Lower leg skin (tissue), 4 donors: ENCODE measurements around the gene FAM171A2. TPM values are rescaled to one million over a fixed set of nuclear protein-coding genes. Genes with fewer than 3 reads are reported as not detected.

ENCODE experiments used
- DNase-seq, 2 donors: peaks; one replicate each; pipeline ENCODE4 v3.0.0-alpha.2; 2019; ENCODE audit warnings: low spot score in 2 of 2
- H3K4me3 ChIP-seq: fragments of 200-600 bp; sonication (generic); 2 replicates; pipeline ENCODE4 v1.5.1; 2017; ENCODE audit warnings: mild to moderate bottlenecking, low read depth; ENCODE audit not compliant: poor library complexity, severe bottlenecking
- CTCF ChIP-seq, 3 donors: fragments of 450-650 bp; IDR thresholded peaks; one replicate each; pipeline ENCODE4 v1.5.1; 2016; ENCODE audit warnings: antibody characterized with exemption in 3 of 3, mild to moderate bottlenecking in 3 of 3, moderate library complexity in 2 of 3
- POLR2A ChIP-seq, 2 donors: fragments of 450-650 bp; IDR thresholded peaks; one replicate each; pipeline ENCODE4 v1.6.1; 2016 to 2017; ENCODE audit warnings: antibody characterized with exemption in 2 of 2, mild to moderate bottlenecking in 1 of 2, moderate library complexity in 1 of 2
- WGBS, 2 donors: methylation state at CpG; one replicate each; pipeline ENCODE4 v1.1.5; 2018; 5-methylcytosine and 5-hydroxymethylcytosine counted together
- intact Hi-C: fragments of 100-400 bp; cut with DNase I; formaldehyde crosslinking; loops from one replicate; pipeline ENCODE4 v1.15.0; 2023; ENCODE audit warnings: low total_unique reads
- total RNA-seq, 4 donors: library from RNA; depleted of rRNA; stranded (reverse); fragments of >200 nt; gene quantifications; one replicate each; pipeline ENCODE4 v1.1.0, GENCODE V29; 2016

Gene FAM171A2
- total RNA-seq, 4 donors from 2014 or later, result 0.95 to 2.8 (median 2.4) TPM

DNA sequence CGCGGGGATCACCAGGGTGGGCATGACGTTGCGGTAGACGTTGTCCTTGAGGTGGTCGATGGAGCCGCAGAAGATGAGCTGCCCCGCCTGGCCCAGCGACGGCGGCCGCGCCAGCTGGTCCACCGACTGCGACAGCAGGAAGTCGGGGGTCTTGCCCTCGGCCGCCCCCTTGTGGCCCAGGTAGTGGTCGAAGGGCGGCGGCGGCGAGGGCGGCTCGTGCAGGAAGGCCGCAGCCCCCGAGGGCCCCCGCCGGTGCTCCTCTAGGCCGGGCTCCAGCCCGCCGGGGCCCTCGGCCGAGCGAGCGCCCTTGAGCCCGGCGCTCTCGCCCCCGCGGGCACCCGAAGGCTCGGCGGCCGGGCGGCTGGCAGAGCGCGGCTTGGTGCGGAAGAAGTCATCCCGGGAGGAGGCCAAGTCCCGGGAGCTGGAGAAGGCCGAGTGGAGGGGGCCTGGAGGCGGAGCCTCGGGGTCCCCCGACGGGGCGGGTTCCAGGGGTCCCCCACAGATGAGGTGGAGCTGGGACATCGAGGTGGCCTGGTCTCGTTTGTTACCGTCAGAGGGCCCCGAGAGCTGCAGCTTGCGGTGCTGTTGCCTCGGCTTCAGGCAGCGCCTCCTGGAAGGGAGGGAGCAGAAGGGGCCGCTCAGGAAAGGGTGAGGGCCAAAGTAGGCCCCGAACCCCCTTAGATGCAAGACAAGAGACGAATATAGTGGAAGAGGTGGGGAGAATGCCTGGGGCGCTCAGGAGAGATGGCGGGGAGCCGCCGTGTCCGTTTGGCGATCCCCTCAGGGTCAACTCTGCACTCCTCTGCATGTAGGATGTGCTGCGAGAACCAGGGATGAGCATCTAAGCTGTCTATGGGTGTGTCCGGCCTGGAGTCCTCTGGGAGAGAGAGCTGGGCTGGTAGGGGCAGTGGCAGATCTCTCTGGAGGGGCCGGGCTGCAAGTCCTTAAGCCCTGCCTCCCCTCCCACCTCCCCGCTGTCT is 8.8 kb downstream of the FAM171A2 start:
- intact Hi-C loops, result no loop called here
- WGBS, 2 donors, result 64 to 75% methylated on average over 32 to 71 of the region's 77 CpGs

GRCh38 chr17:44353672-44354331 is 9.9 kb downstream of the FAM171A2 start:
- no peak for DNase-seq
- intact Hi-C loops, result no loop called here
- no peak overlapping the region for H3K4me3 ChIP-seq
- TF ChIP-seq CTCF (IDR thresholded peaks at IDR 0.05) (no peak), POLR2A (IDR thresholded peaks at IDR 0.05) (no peak)
- 56% methylated on average over 57 of the region's 98 CpGs; no CpG with 5 or more reads in 1 of the 2 donors for WGBS, 2 donors

More for the DNA sequence above, 8.8 kb downstream of the FAM171A2 start:
- DNase-seq, result no peak
- no peak overlapping the region for H3K4me3 ChIP-seq
- TF ChIP-seq POLR2A (IDR thresholded peaks at IDR 0.05) (no peak), CTCF (IDR thresholded peaks at IDR 0.05) (no peak)

DNA sequence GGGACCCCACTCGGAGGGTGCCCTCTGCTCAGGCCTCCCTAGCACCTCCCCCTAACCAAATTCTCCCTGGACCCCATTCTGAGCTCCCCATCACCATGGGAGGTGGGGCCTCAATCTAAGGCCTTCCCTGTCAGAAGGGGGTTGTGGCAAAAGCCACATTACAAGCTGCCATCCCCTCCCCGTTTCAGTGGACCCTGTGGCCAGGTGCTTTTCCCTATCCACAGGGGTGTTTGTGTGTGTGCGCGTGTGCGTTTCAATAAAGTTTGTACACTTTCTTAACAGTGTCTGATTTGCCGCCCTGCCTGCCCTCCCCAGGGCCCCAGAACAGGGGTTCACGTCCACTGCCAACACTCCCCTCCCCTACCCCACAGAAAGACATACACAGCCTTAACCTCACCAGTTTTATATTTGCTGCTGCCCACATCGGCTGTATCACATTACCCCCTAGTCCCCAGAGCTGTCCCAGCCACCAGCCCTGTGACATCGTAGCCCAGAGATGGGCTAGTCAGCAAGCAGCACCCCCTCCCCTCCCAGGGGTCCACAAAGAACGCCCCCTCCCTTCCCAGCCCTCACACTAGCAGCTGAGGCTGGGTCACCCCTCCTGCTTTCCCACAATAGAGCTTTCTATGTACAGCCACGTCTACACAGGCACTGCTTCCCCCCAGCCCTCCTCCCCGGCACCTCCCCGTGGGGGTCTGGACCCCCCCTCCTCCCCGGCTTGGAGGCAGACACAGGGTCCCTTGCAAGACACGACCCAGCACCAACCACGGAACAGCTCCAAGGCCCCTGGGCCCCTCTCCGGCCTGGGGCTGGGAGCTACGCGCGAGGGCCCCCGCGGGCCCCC is 10.6 kb downstream of the FAM171A2 start:
- no peak for TF ChIP-seq POLR2A (IDR thresholded peaks at IDR 0.05)
- TF ChIP-seq CTCF (IDR thresholded peaks at IDR 0.05), result no peak
- DNase-seq, result no peak
- WGBS, 2 donors, result 62 to 73% methylated on average over 13 to 17 of the region's 22 CpGs
- no peak overlapping the region for H3K4me3 ChIP-seq
- intact Hi-C loops, result no loop called here

- DNase-seq, result no peak
- intact Hi-C loops, result no loop called here
- H3K4me3 ChIP-seq, result no peak overlapping the region
- WGBS, 2 donors, result 81 to 88% methylated on average over 28 to 31 of the region's 36 CpGs
- no peak for TF ChIP-seq CTCF (IDR thresholded peaks at IDR 0.05)
- no peak for TF ChIP-seq POLR2A (IDR thresholded peaks at IDR 0.05)
These were observed 11.5 kb downstream of the FAM171A2 start for GRCh38 chr17:44351961-44352827.

DNA sequence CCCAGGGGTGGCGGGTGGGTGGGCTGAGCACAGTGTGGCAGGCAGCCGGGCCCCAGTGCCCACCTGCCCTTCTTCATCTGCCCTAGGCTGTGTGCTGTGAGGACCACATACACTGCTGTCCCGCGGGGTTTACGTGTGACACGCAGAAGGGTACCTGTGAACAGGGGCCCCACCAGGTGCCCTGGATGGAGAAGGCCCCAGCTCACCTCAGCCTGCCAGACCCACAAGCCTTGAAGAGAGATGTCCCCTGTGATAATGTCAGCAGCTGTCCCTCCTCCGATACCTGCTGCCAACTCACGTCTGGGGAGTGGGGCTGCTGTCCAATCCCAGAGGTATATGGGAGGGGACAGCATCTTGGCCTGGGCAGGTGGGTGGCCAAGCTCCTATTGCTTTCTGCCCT is 12.2 kb downstream of the FAM171A2 start:
- H3K4me3 ChIP-seq, result no peak overlapping the region
- WGBS, 2 donors, result 88 to 92% methylated on average over 6 to 7 of the region's 8 CpGs
- DNase-seq, result no peak
- intact Hi-C loops, result no loop called here
- no peak for TF ChIP-seq CTCF (IDR thresholded peaks at IDR 0.05)
- no peak for TF ChIP-seq POLR2A (IDR thresholded peaks at IDR 0.05)
